HG02678 (cell line): ENCODE data around the gene HSD17B11.
"Not testable (repeated sequence)": the region's sequence is repeated elsewhere in the genome, so short reads cannot be mapped to it uniquely, and the experiment has no call there.

ENCODE experiments used
- ATAC-seq: cut with Tn5 transposase; IDR thresholded peaks from one replicate; pipeline ENCODE4 v1.9.1; 2021; ENCODE audit warnings: mild to moderate bottlenecking, moderate library complexity; ENCODE audit not compliant: unreplicated experiment

Gene HSD17B11

GRCh38 chr4:87360338-87360935, 30.6 kb downstream of the HSD17B11 start:
- no peak for ATAC-seq

- no peak for ATAC-seq
These were observed 31.7 kb downstream of the HSD17B11 start for GRCh38 chr4:87359258-87359657.

- ATAC-seq, result no peak
These were observed 34.0 kb downstream of the HSD17B11 start for GRCh38 chr4:87356832-87357526.

- no peak for ATAC-seq
These were observed 36.6 kb downstream of the HSD17B11 start for GRCh38 chr4:87354168-87355102.

GRCh38 chr4:87353592-87353991, 37.4 kb downstream of the HSD17B11 start:
- peak; percentile 83 for ATAC-seq

GRCh38 chr4:87345139-87345538, 45.8 kb downstream of the HSD17B11 start:
- ATAC-seq, result no peak

- ATAC-seq, result no peak
These were observed 48.1 kb downstream of the HSD17B11 start for GRCh38 chr4:87342872-87343271.

- ATAC-seq, result not testable (repeated sequence)
These were observed 48.9 kb downstream of the HSD17B11 start for GRCh38 chr4:87341954-87342635.

GRCh38 chr4:87339440-87339839, 51.5 kb downstream of the HSD17B11 start:
- no peak for ATAC-seq

- ATAC-seq, result no peak
These were observed 53.6 kb downstream of the HSD17B11 start for GRCh38 chr4:87337361-87337760.

GRCh38 chr4:87333267-87333666, 57.7 kb downstream of the HSD17B11 start:
- ATAC-seq, result no peak

- no peak for ATAC-seq
These were observed 60.2 kb downstream of the HSD17B11 start for GRCh38 chr4:87330761-87331160.

- ATAC-seq, result no peak
These were observed 63.9 kb downstream of the HSD17B11 start for GRCh38 chr4:87327136-87327535.

GRCh38 chr4:87326460-87326859, 64.5 kb downstream of the HSD17B11 start:
- ATAC-seq, result no peak

- no peak for ATAC-seq
These were observed 68.2 kb downstream of the HSD17B11 start, which contains the start of gene HSD17B13 for GRCh38 chr4:87322754-87323153. Gene HSD17B13 (minus strand): TSS chr4:87322882. CDS start chr4:87322841, 41 bp downstream.

GRCh38 chr4:87321888-87322287, 69.1 kb downstream of the HSD17B11 start:
- ATAC-seq, result no peak

GRCh38 chr4:87317527-87317926, 73.5 kb downstream of the HSD17B11 start:
- ATAC-seq, result no peak

- no peak for ATAC-seq
These were observed 74.0 kb downstream of the HSD17B11 start for GRCh38 chr4:87316961-87317360.

GRCh38 chr4:87315000-87315399, 76.0 kb downstream of the HSD17B11 start:
- ATAC-seq, result not testable (repeated sequence)

GRCh38 chr4:87313756-87314155, 77.2 kb downstream of the HSD17B11 start:
- no peak for ATAC-seq

GRCh38 chr4:87311684-87312083, 79.3 kb downstream of the HSD17B11 start:
- no peak for ATAC-seq
